Mesenchymal stem cell (in vitro differentiated cells and primary cell): ENCODE measurements around the gene MYH9.
A peak's percentile ranks its signal among the peaks of the same experiment; 100 is the strongest.

Experiments used
- DNase-seq: peaks from one replicate; pipeline ENCODE4 v3.0.0-alpha.2; 2013
- H2AFZ ChIP-seq: one replicate; pipeline ENCODE4 v1.6.1; 2013; ENCODE audit warnings: low read depth, mild to moderate bottlenecking, control low read depth, inconsistent platforms, low read length, moderate library complexity
- H2AK5ac ChIP-seq: 2 replicates; pipeline ENCODE4 v1.6.1; 2013; ENCODE audit warnings: low read length, moderate library complexity, mild to moderate bottlenecking, inconsistent platforms; ENCODE audit not compliant: severe bottlenecking
- H2BK120ac ChIP-seq: one replicate; pipeline ENCODE4 v1.6.1; 2013; ENCODE audit warnings: low read depth, mild to moderate bottlenecking, inconsistent platforms, low read length, moderate library complexity
- H2BK12ac ChIP-seq, 2 experiments: one replicate each; pipeline ENCODE4 v1.6.1; 2013; ENCODE audit warnings: inconsistent platforms in 2 of 2, low read length in 2 of 2, mild to moderate bottlenecking in 2 of 2, moderate library complexity in 2 of 2, control low read depth in 1 of 2
- H2BK15ac ChIP-seq: one replicate; pipeline ENCODE4 v1.6.1; 2013; ENCODE audit warnings: mild to moderate bottlenecking, low read depth, inconsistent platforms; ENCODE audit not compliant: poor library complexity, severe bottlenecking
- H2BK5ac ChIP-seq: 2 replicates; pipeline ENCODE4 v1.6.1; 2013; ENCODE audit warnings: low read depth, mild to moderate bottlenecking, low read length, control low read depth, inconsistent platforms; ENCODE audit not compliant: poor library complexity, severe bottlenecking
- H3K14ac ChIP-seq, 2 experiments: one replicate each; pipeline ENCODE4 v1.6.1; 2013; ENCODE audit warnings: inconsistent platforms in 2 of 2, low read length in 2 of 2, control low read depth in 1 of 2, mild to moderate bottlenecking in 1 of 2, moderate library complexity in 1 of 2
- H3K18ac ChIP-seq, 2 experiments: one replicate each; pipeline ENCODE4 v1.6.1; 2013; ENCODE audit warnings: inconsistent platforms in 2 of 2, low read length in 2 of 2, control low read depth in 1 of 2, low read depth in 1 of 2, mild to moderate bottlenecking in 1 of 2
- H3K23ac ChIP-seq, 2 experiments: one replicate each; pipeline ENCODE4 v1.6.1; 2013; ENCODE audit warnings: inconsistent platforms in 2 of 2, low read length in 2 of 2, mild to moderate bottlenecking in 2 of 2, moderate library complexity in 2 of 2, control low read depth in 1 of 2
- H3K27ac ChIP-seq: 2 replicates; pipeline ENCODE4 v1.5.1; 2013; ENCODE audit warnings: mild to moderate bottlenecking, moderate library complexity, low read length, control low read depth, inconsistent platforms; ENCODE audit not compliant: poor library complexity, severe bottlenecking
- H3K27me3 ChIP-seq, 2 experiments: 2 replicates each; pipeline versions ENCODE4 v1.6.1 to v1.7.0; 2013; ENCODE audit warnings: low read length in 2 of 2, mild to moderate bottlenecking in 2 of 2, moderate library complexity in 2 of 2, control low read depth in 1 of 2, inconsistent platforms in 1 of 2; ENCODE audit not compliant: control insufficient read depth in 1 of 2, insufficient read depth in 1 of 2
- H3K36me3 ChIP-seq, 2 experiments: 2 replicates each; pipeline versions ENCODE4 v1.6.1 to v1.7.0; 2013; ENCODE audit warnings: low read length in 2 of 2, control low read depth in 1 of 2, inconsistent platforms in 1 of 2, low read depth in 1 of 2, mild to moderate bottlenecking in 1 of 2; ENCODE audit not compliant: insufficient read depth in 2 of 2, control insufficient read depth in 1 of 2
- H3K4ac ChIP-seq, 2 experiments: one replicate each; pipeline ENCODE4 v1.6.1; 2013; ENCODE audit warnings: inconsistent platforms in 2 of 2, low read length in 2 of 2, mild to moderate bottlenecking in 2 of 2, moderate library complexity in 2 of 2, control low read depth in 1 of 2, low read depth in 1 of 2
- H3K4me1 ChIP-seq: 2 replicates; pipeline ENCODE4 v1.6.1; 2013; ENCODE audit warnings: low read depth, low read length, control low read depth; ENCODE audit not compliant: control insufficient read depth, insufficient read depth
- H3K4me2 ChIP-seq: 2 replicates; pipeline ENCODE4 v1.6.1; 2013; ENCODE audit warnings: low read length, mild to moderate bottlenecking, inconsistent platforms; ENCODE audit not compliant: poor library complexity, severe bottlenecking
- H3K4me3 ChIP-seq, 2 experiments: 2 replicates each; pipeline versions ENCODE4 v1.5.1 to v1.7.0; 2013; ENCODE audit warnings: low read length in 2 of 2, mild to moderate bottlenecking in 2 of 2, control low read depth in 1 of 2, low read depth in 1 of 2; ENCODE audit not compliant: insufficient read depth in 1 of 2
- H3K79me1 ChIP-seq: replicated peaks from 2 replicates; pipeline ENCODE4 v1.6.1; 2013; ENCODE audit warnings: mild to moderate bottlenecking, control low read depth, low read length, inconsistent platforms; ENCODE audit not compliant: poor library complexity, severe bottlenecking
- H3K9ac ChIP-seq: 2 replicates; pipeline ENCODE4 v1.7.0; 2013; ENCODE audit warnings: mild to moderate bottlenecking, low read length, moderate library complexity
- H3K9me3 ChIP-seq: 2 replicates; pipeline ENCODE4 v1.7.0; 2013; ENCODE audit warnings: mild to moderate bottlenecking, low read length; ENCODE audit not compliant: control insufficient read depth
- H4K8ac ChIP-seq: one replicate; pipeline ENCODE4 v1.6.1; 2013; ENCODE audit warnings: inconsistent platforms, mild to moderate bottlenecking, low read length, moderate library complexity
- H4K91ac ChIP-seq: one replicate; pipeline ENCODE4 v1.6.1; 2013; ENCODE audit warnings: mild to moderate bottlenecking, low read length, inconsistent platforms
- WGBS: methylation state at CpG from one replicate; pipeline ENCODE4 v1.1.7; 2013; ENCODE audit warnings: mixed read lengths; 5-methylcytosine and 5-hydroxymethylcytosine counted together

Gene MYH9

DNA sequence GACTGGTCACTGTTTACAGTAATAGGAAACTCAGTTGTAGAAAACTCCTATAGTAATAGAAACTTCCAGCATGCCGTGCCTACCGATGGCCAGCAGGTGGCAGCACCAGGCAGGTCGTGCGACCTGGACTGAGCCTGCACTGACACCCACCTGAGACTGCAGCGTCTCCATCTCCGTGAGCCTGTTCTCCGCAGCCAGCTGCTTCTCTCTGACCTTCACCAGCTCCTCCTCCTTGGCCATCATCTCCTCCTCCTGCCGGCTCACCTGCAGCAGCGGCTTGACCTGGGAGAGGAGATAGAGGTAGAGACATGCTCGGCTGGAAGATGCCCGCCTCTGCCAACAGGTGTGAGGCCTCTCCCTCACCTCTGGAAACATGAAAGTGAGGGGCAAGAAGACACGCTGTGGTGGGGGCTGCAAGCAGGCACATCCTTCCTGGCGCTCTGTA lies 86.4 kb downstream of the MYH9 start:
- WGBS, result 32% methylated on average over 8 of the region's 13 CpGs
- H3K27ac ChIP-seq, result peak overlapping the region; percentile 52
- no peak overlapping the region for H2BK15ac ChIP-seq

DNA sequence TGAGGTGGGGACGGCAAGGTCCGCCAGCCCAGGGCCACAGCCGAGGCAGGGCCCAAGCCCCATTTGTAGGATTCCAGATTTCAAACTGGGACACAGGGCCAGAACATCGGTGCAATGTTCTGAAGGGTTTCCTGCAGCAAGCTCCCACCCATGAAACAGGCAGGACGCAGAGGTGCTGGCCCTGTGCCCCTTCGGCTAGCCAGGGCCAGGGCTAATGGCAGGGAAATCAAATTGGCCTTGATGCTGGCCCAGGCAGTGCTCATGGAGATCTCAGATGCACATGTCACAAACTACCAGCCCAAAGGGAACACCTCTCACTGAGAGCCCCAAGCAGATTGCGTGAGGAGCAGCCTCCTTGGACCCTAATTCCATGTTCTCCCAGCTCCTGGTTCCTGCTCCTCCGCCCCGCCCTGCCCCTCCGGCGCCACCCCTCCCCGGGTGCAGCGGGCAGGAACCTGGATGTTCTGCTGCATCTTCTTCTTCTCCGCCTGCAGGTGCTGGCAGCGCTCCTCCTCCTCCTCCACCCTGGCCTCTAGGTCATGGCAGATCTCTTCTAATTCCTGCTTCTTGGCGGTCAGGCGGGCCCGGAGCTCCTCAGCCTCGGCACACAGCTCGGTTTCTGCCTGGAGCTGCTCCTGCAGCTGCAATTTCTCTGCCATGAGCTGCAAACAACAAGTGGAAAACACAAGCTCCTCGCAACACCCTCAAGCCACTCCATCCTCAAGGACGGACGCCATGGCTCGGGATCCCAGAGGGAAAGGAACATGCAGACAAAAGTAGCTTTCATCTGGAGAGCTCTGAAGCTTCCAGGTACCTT lies 87.2 kb downstream of the MYH9 start:
- Histone ChIP-seq H2BK120ac (no peak overlapping the region), H2BK15ac (no peak overlapping the region), H4K8ac (no peak overlapping the region), H3K23ac (no peak overlapping the region), H3K4me2 (no peak overlapping the region), H3K79me1 (peaks cover 2% of the 10 kb centered on the region), H3K4me1 (peaks cover 43% of the 10 kb centered on the region), H2AK5ac (no peak overlapping the region), H3K9ac (no peak overlapping the region), H4K91ac (no peak overlapping the region), H3K27me3 (no peaks in the 10 kb centered on the region), H3K27ac (peak overlapping the region; percentile 71), H3K36me3 (peaks cover 94 to 99% of the 10 kb centered on the region in 2 experiments), H3K18ac (peak overlapping the region in 1 of 2 experiments; percentile 72), H3K9me3 (no peaks in the 10 kb centered on the region), H2BK12ac (peak overlapping the region in 1 of 2 experiments; percentile 24), H3K4me3 (no peak overlapping the region), H3K14ac (peak overlapping the region in 1 of 2 experiments; percentile 63), H2AFZ (no peak overlapping the region), H2BK5ac (no peak overlapping the region), H3K4ac (no peak overlapping the region)
- 96% methylated on average over 24 of the region's 24 CpGs for WGBS
- DNase-seq, result no peak

More for the DNA sequence above, 86.4 kb downstream of the MYH9 start:
- Histone ChIP-seq H2AK5ac (peak overlapping the region; percentile 68), H2AFZ (no peak overlapping the region), H3K4me1 (peaks cover 44% of the 10 kb centered on the region), H3K4me2 (no peak overlapping the region), H3K4me3 (no peak overlapping the region), H3K79me1 (peaks cover 1% of the 10 kb centered on the region), H4K91ac (no peak overlapping the region), H2BK12ac (peak overlapping the region; percentile 2 to 17), H4K8ac (peak overlapping the region; percentile 21), H3K4ac (peak overlapping the region in 1 of 2 experiments; percentile 26), H3K23ac (no peak overlapping the region), H3K9ac (no peak overlapping the region), H3K18ac (peak overlapping the region in 1 of 2 experiments; percentile 88), H3K27me3 (no peaks in the 10 kb centered on the region), H2BK120ac (no peak overlapping the region), H3K36me3 (peaks cover 95 to 99% of the 10 kb centered on the region in 2 experiments), H2BK5ac (no peak overlapping the region), H3K9me3 (no peaks in the 10 kb centered on the region), H3K14ac (peak overlapping the region in 1 of 2 experiments; percentile 4)
- peak; percentile 76 for DNase-seq

DNA sequence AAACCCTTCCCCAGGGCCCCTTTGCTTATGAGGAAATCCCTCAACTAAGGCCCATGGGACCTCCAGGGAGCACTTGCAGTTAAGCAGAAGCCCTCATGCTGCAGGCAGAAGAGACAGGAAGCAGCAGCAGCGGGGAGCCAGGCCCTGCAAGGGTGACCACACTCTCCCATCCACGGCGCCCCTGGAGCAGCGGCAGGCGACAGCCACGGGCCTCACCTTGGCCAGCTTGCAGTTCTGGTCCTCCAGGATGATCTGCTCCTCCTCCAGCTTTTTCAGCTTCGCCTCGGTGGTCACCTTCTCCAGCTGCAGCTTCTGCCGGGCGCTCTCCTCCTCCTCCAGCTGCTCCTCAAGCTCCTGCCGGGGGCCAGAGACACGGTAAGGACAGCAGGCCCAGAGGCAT lies 87.9 kb downstream of the MYH9 start:
- no peak overlapping the region for H3K4me3 ChIP-seq
- no peak overlapping the region for H2AFZ ChIP-seq
- peaks cover 9% of the 10 kb centered on the region for H3K79me1 ChIP-seq
- H3K18ac ChIP-seq, result no peak overlapping the region
- peak overlapping the region; percentile 71 for H3K27ac ChIP-seq
- no peak overlapping the region for H2BK5ac ChIP-seq
- no peak for DNase-seq
- H3K9me3 ChIP-seq, result no peaks in the 10 kb centered on the region
- no peak overlapping the region for H3K14ac ChIP-seq
- no peak overlapping the region for H2BK120ac ChIP-seq
- no peak overlapping the region for H3K23ac ChIP-seq
- H4K8ac ChIP-seq, result no peak overlapping the region
- peaks cover 94 to 99% of the 10 kb centered on the region in 2 experiments for H3K36me3 ChIP-seq
- H2AK5ac ChIP-seq, result no peak overlapping the region
- peaks cover 43% of the 10 kb centered on the region for H3K4me1 ChIP-seq
- H3K4ac ChIP-seq, result no peak overlapping the region
- no peak overlapping the region for H3K4me2 ChIP-seq
- 92% methylated on average over 12 of the region's 12 CpGs for WGBS
- no peak overlapping the region for H2BK15ac ChIP-seq
- H4K91ac ChIP-seq, result no peak overlapping the region
- no peaks in the 10 kb centered on the region for H3K27me3 ChIP-seq
- H2BK12ac ChIP-seq, result peak overlapping the region in 1 of 2 experiments; percentile 6
- no peak overlapping the region for H3K9ac ChIP-seq

DNA sequence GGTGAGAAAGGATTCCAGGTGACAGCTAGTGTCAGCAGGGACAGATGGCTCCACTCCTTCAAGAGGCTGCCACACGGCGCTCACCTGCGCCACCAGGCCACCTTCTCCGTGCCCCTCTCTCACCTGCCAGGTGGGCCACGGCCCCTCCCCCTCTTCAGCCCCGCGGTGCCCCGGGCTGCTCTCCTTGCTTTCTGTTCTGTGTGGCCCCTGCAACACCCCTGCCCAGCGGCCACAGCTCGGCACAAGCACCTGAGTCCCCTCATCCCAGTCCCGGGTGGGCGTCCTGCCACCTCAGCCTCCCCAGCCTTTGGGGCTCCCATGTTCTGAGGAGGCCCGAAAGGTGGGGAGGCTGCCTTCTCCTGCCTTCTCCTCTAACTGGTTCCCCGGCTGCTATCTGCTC lies 88.5 kb downstream of the MYH9 start:
- H2BK5ac ChIP-seq, result no peak overlapping the region
- no peak overlapping the region for H3K4me2 ChIP-seq
- peaks cover 37% of the 10 kb centered on the region for H3K4me1 ChIP-seq
- WGBS, result 91% methylated on average over 14 of the region's 14 CpGs
- H3K23ac ChIP-seq, result no peak overlapping the region
- H3K4ac ChIP-seq, result no peak overlapping the region
- peaks cover 94 to 99% of the 10 kb centered on the region in 2 experiments for H3K36me3 ChIP-seq
- no peak overlapping the region for H2AK5ac ChIP-seq
- H2BK120ac ChIP-seq, result no peak overlapping the region
- no peak overlapping the region for H4K91ac ChIP-seq
- no peak overlapping the region for H3K4me3 ChIP-seq
- H3K18ac ChIP-seq, result no peak overlapping the region
- no peaks in the 10 kb centered on the region for H3K9me3 ChIP-seq
- no peak overlapping the region for H3K14ac ChIP-seq
- no peak for DNase-seq
- H2BK12ac ChIP-seq, result no peak overlapping the region
- peaks cover 14% of the 10 kb centered on the region for H3K79me1 ChIP-seq
- no peak overlapping the region for H3K9ac ChIP-seq
- H2BK15ac ChIP-seq, result no peak overlapping the region
- H3K27ac ChIP-seq, result peak overlapping the region; percentile 71
- H2AFZ ChIP-seq, result no peak overlapping the region
- H4K8ac ChIP-seq, result no peak overlapping the region
- H3K27me3 ChIP-seq, result no peaks in the 10 kb centered on the region
